ENCODE measurements around the gene NT5C1A.

The NT5C1A gene

GRCh38 chr1:39657402-39657801 is 14.5 kb downstream of the NT5C1A start:
- no peak overlapping the region for H2BK12ac ChIP-seq (ENCODE audit: low read length)
- no peak overlapping the region for H3K4ac ChIP-seq (ENCODE audit: low read length)
- H3K27ac ChIP-seq (replicated peaks; ENCODE audit: low read length), result no peak overlapping the region
- H4K91ac ChIP-seq (ENCODE audit: low read depth, low read length, poor library complexity), result no peak overlapping the region
- H3K18ac ChIP-seq (ENCODE audit: low read length), result peak overlapping the region; percentile 40
- peak overlapping the region; percentile 85 for H2AFZ ChIP-seq (ENCODE audit: low read length)
- no peak overlapping the region for H3K4me2 ChIP-seq (ENCODE audit: insufficient read depth, low read length, poor library complexity, severe bottlenecking)
- no peaks in the 10 kb centered on the region for H3K9me3 ChIP-seq (replicated peaks in 1 of 2; ENCODE audit: control insufficient read depth in 2 of 2, insufficient read depth in 1 of 2, low read depth in 1 of 2, low read length in 2 of 2)
- H3K23ac ChIP-seq (ENCODE audit: low read depth, low read length, poor library complexity), result no peak overlapping the region
- peak overlapping the region; percentile 43 for H2BK15ac ChIP-seq (ENCODE audit: low read length)
- H3K4me1 ChIP-seq (ENCODE audit: control insufficient read depth in 2 of 2, insufficient read depth in 1 of 2, low read depth in 1 of 2, low read length in 2 of 2), result peaks cover 2 to 5% of the 10 kb centered on the region in 2 donors
- no peak overlapping the region for H2BK5ac ChIP-seq (ENCODE audit: low read length)
- H2BK120ac ChIP-seq (ENCODE audit: low read depth, low read length), result no peak overlapping the region
- H3K27me3 ChIP-seq (ENCODE audit: control insufficient read depth in 3 of 3, insufficient read depth in 3 of 3, low read depth in 1 of 3, low read length in 3 of 3), result peaks cover 0 to 50% (median 2%) of the 10 kb centered on the region in 3 experiments
- H3K14ac ChIP-seq (ENCODE audit: low read length), result no peak overlapping the region
- peak overlapping the region; percentile 22 for H2AK5ac ChIP-seq (ENCODE audit: low read depth, low read length)
- H3K79me1 ChIP-seq (ENCODE audit: low read depth, low read length), result no peaks in the 10 kb centered on the region
- no peak overlapping the region for H3K4me3 ChIP-seq (ENCODE audit: low read length in 2 of 2)
- no peak for DNase-seq (ENCODE audit: low spot score)
- no peaks in the 10 kb centered on the region for H3K36me3 ChIP-seq (replicated peaks in 1 of 2; ENCODE audit: control insufficient read depth in 2 of 2, insufficient read depth in 2 of 2, low read length in 2 of 2)
- H4K8ac ChIP-seq (ENCODE audit: low read depth, low read length), result no peak overlapping the region
- H3K9ac ChIP-seq (ENCODE audit: low read depth, low read length, poor library complexity), result no peak overlapping the region
- WGBS, 2 donors (ENCODE audit: extremely low coverage in 2 of 2, insufficient read length in 2 of 2, insufficient replicate concordance in 1 of 2), result no CpG with 5 or more reads among the region's 3 CpGs

- Histone ChIP-seq H2BK15ac (ENCODE audit: low read length) (no peak overlapping the region), H3K18ac (ENCODE audit: low read length) (no peak overlapping the region), H3K14ac (ENCODE audit: low read length) (no peak overlapping the region), H3K27ac (replicated peaks; ENCODE audit: low read length) (no peak overlapping the region), H3K79me1 (ENCODE audit: low read depth, low read length) (no peaks in the 10 kb centered on the region), H3K4me1 (ENCODE audit: control insufficient read depth in 2 of 2, insufficient read depth in 1 of 2, low read depth in 1 of 2, low read length in 2 of 2) (peaks cover 2 to 5% of the 10 kb centered on the region in 2 donors), H2BK12ac (ENCODE audit: low read length) (no peak overlapping the region), H4K8ac (ENCODE audit: low read depth, low read length) (no peak overlapping the region), H3K4me2 (ENCODE audit: insufficient read depth, low read length, poor library complexity, severe bottlenecking) (no peak overlapping the region), H3K36me3 (replicated peaks in 1 of 2; ENCODE audit: control insufficient read depth in 2 of 2, insufficient read depth in 2 of 2, low read length in 2 of 2) (no peaks in the 10 kb centered on the region), H4K91ac (ENCODE audit: low read depth, low read length, poor library complexity) (no peak overlapping the region), H3K4me3 (ENCODE audit: low read length in 2 of 2) (no peak overlapping the region), H2AK5ac (ENCODE audit: low read depth, low read length) (no peak overlapping the region), H2BK5ac (ENCODE audit: low read length) (no peak overlapping the region), H3K9ac (ENCODE audit: low read depth, low read length, poor library complexity) (no peak overlapping the region), H2BK120ac (ENCODE audit: low read depth, low read length) (no peak overlapping the region), H3K4ac (ENCODE audit: low read length) (no peak overlapping the region), H3K23ac (ENCODE audit: low read depth, low read length, poor library complexity) (no peak overlapping the region), H3K9me3 (replicated peaks in 1 of 2; ENCODE audit: control insufficient read depth in 2 of 2, insufficient read depth in 1 of 2, low read depth in 1 of 2, low read length in 2 of 2) (no peaks in the 10 kb centered on the region), H3K27me3 (ENCODE audit: control insufficient read depth in 3 of 3, insufficient read depth in 3 of 3, low read depth in 1 of 3, low read length in 3 of 3) (peaks cover 0 to 44% (median 2%) of the 10 kb centered on the region in 3 experiments), H2AFZ (ENCODE audit: low read length) (no peak overlapping the region)
- WGBS, 2 donors (ENCODE audit: extremely low coverage in 2 of 2, insufficient read length in 2 of 2, insufficient replicate concordance in 1 of 2), result no CpG with 5 or more reads among the region's 2 CpGs
- no peak for DNase-seq (ENCODE audit: low spot score)
These were observed 15.5 kb downstream of the NT5C1A start for GRCh38 chr1:39656391-39656790.

- Histone ChIP-seq H2BK12ac (ENCODE audit: low read length) (no peak overlapping the region), H3K9me3 (replicated peaks in 1 of 2; ENCODE audit: control insufficient read depth in 2 of 2, insufficient read depth in 1 of 2, low read depth in 1 of 2, low read length in 2 of 2) (no peaks in the 10 kb centered on the region), H3K23ac (ENCODE audit: low read depth, low read length, poor library complexity) (no peak overlapping the region), H2BK15ac (ENCODE audit: low read length) (no peak overlapping the region), H3K9ac (ENCODE audit: low read depth, low read length, poor library complexity) (no peak overlapping the region), H3K4me2 (ENCODE audit: insufficient read depth, low read length, poor library complexity, severe bottlenecking) (no peak overlapping the region), H3K18ac (ENCODE audit: low read length) (no peak overlapping the region), H3K36me3 (replicated peaks in 1 of 2; ENCODE audit: control insufficient read depth in 2 of 2, insufficient read depth in 2 of 2, low read length in 2 of 2) (no peaks in the 10 kb centered on the region), H2BK5ac (ENCODE audit: low read length) (no peak overlapping the region), H3K4ac (ENCODE audit: low read length) (no peak overlapping the region), H2AK5ac (ENCODE audit: low read depth, low read length) (no peak overlapping the region), H3K79me1 (ENCODE audit: low read depth, low read length) (no peaks in the 10 kb centered on the region), H3K4me1 (ENCODE audit: control insufficient read depth in 2 of 2, insufficient read depth in 1 of 2, low read depth in 1 of 2, low read length in 2 of 2) (peaks cover 2 to 5% of the 10 kb centered on the region in 2 donors), H3K14ac (ENCODE audit: low read length) (no peak overlapping the region), H3K4me3 (ENCODE audit: low read length in 2 of 2) (no peak overlapping the region), H3K27me3 (ENCODE audit: control insufficient read depth in 3 of 3, insufficient read depth in 3 of 3, low read depth in 1 of 3, low read length in 3 of 3) (peaks cover 0 to 43% (median 2%) of the 10 kb centered on the region in 3 experiments), H4K91ac (ENCODE audit: low read depth, low read length, poor library complexity) (no peak overlapping the region), H2BK120ac (ENCODE audit: low read depth, low read length) (no peak overlapping the region), H4K8ac (ENCODE audit: low read depth, low read length) (no peak overlapping the region), H2AFZ (ENCODE audit: low read length) (no peak overlapping the region), H3K27ac (replicated peaks; ENCODE audit: low read length) (no peak overlapping the region)
- DNase-seq (ENCODE audit: low spot score), result no peak
- no CpG with 5 or more reads among the region's 5 CpGs for WGBS, 2 donors (ENCODE audit: extremely low coverage in 2 of 2, insufficient read length in 2 of 2, insufficient replicate concordance in 1 of 2)
These were observed 16.2 kb downstream of the NT5C1A start for GRCh38 chr1:39655578-39656268.

GRCh38 chr1:39654291-39654690 is 17.6 kb downstream of the NT5C1A start:
- Histone ChIP-seq H3K4me3 (ENCODE audit: low read length in 2 of 2) (no peak overlapping the region), H4K8ac (ENCODE audit: low read depth, low read length) (no peak overlapping the region), H3K4ac (ENCODE audit: low read length) (no peak overlapping the region), H3K4me1 (ENCODE audit: control insufficient read depth in 2 of 2, insufficient read depth in 1 of 2, low read depth in 1 of 2, low read length in 2 of 2) (peaks cover 2 to 5% of the 10 kb centered on the region in 2 donors), H3K27ac (replicated peaks; ENCODE audit: low read length) (no peak overlapping the region), H3K4me2 (ENCODE audit: insufficient read depth, low read length, poor library complexity, severe bottlenecking) (no peak overlapping the region), H2BK15ac (ENCODE audit: low read length) (no peak overlapping the region), H3K36me3 (replicated peaks in 1 of 2; ENCODE audit: control insufficient read depth in 2 of 2, insufficient read depth in 2 of 2, low read length in 2 of 2) (no peaks in the 10 kb centered on the region), H3K9ac (ENCODE audit: low read depth, low read length, poor library complexity) (no peak overlapping the region), H4K91ac (ENCODE audit: low read depth, low read length, poor library complexity) (no peak overlapping the region), H2AFZ (ENCODE audit: low read length) (peak overlapping the region; percentile 63), H2BK120ac (ENCODE audit: low read depth, low read length) (no peak overlapping the region), H3K79me1 (ENCODE audit: low read depth, low read length) (no peaks in the 10 kb centered on the region), H2AK5ac (ENCODE audit: low read depth, low read length) (no peak overlapping the region), H3K23ac (ENCODE audit: low read depth, low read length, poor library complexity) (no peak overlapping the region), H3K18ac (ENCODE audit: low read length) (no peak overlapping the region), H2BK5ac (ENCODE audit: low read length) (no peak overlapping the region), H2BK12ac (ENCODE audit: low read length) (no peak overlapping the region), H3K14ac (ENCODE audit: low read length) (no peak overlapping the region), H3K9me3 (replicated peaks in 1 of 2; ENCODE audit: control insufficient read depth in 2 of 2, insufficient read depth in 1 of 2, low read depth in 1 of 2, low read length in 2 of 2) (no peaks in the 10 kb centered on the region), H3K27me3 (ENCODE audit: control insufficient read depth in 3 of 3, insufficient read depth in 3 of 3, low read depth in 1 of 3, low read length in 3 of 3) (peaks cover 0 to 37% (median 2%) of the 10 kb centered on the region in 3 experiments)
- DNase-seq (ENCODE audit: low spot score), result no peak
- WGBS, 2 donors (ENCODE audit: extremely low coverage in 2 of 2, insufficient read length in 2 of 2, insufficient replicate concordance in 1 of 2), result no CpG with 5 or more reads among the region's 7 CpGs
